ENCODE measurements around the gene CDKL4.

Gene CDKL4

GRCh38 chr2:39243469-39244123 lies at the start of gene CDKL4:
CDKL4 (minus strand) TSS chr2:39243970.
- Histone ChIP-seq H3K27me3 (ENCODE audit: control insufficient read depth in 1 of 2, insufficient read depth in 2 of 2, low read length in 2 of 2) (no peaks in the 10 kb centered on the region), H3K4me3 (ENCODE audit: low read depth in 1 of 2, low read length in 2 of 2) (no peak within 1 kb of the TSS), H3K27ac (ENCODE audit: low read depth, low read length) (no peak within 1 kb of the TSS), H3K36me3 (ENCODE audit: insufficient read depth, low read length) (no peaks in the 10 kb centered on the region), H3K9ac (ENCODE audit: low read length) (no peak within 1 kb of the TSS), H3K4me1 (ENCODE audit: insufficient read depth, low read length) (no peaks in the 10 kb centered on the region), H3K9me3 (ENCODE audit: low read length) (no peaks in the 10 kb centered on the region)

- Histone ChIP-seq H3K4me3 (ENCODE audit: low read depth in 1 of 2, low read length in 2 of 2) (no peak overlapping the region), H3K36me3 (ENCODE audit: insufficient read depth, low read length) (peaks cover 21% of the 10 kb centered on the region), H3K27ac (ENCODE audit: low read depth, low read length) (no peak overlapping the region), H3K9me3 (ENCODE audit: low read length) (no peaks in the 10 kb centered on the region), H3K4me1 (ENCODE audit: insufficient read depth, low read length) (no peaks in the 10 kb centered on the region), H3K9ac (ENCODE audit: low read length) (no peak overlapping the region), H3K27me3 (ENCODE audit: control insufficient read depth in 1 of 2, insufficient read depth in 2 of 2, low read length in 2 of 2) (no peaks in the 10 kb centered on the region)
Observed at GRCh38 chr2:39290433-39290832, 46.7 kb upstream of the CDKL4 start.

- Histone ChIP-seq H3K27me3 (ENCODE audit: control insufficient read depth in 1 of 2, insufficient read depth in 2 of 2, low read length in 2 of 2) (no peaks in the 10 kb centered on the region), H3K27ac (ENCODE audit: low read depth, low read length) (no peak overlapping the region), H3K9me3 (ENCODE audit: low read length) (no peaks in the 10 kb centered on the region), H3K4me3 (ENCODE audit: low read depth in 1 of 2, low read length in 2 of 2) (no peak overlapping the region), H3K4me1 (ENCODE audit: insufficient read depth, low read length) (no peaks in the 10 kb centered on the region), H3K36me3 (ENCODE audit: insufficient read depth, low read length) (peaks cover 26% of the 10 kb centered on the region), H3K9ac (ENCODE audit: low read length) (no peak overlapping the region)
Observed at GRCh38 chr2:39289609-39290008, 45.8 kb upstream of the CDKL4 start.

GRCh38 chr2:39283561-39283960 lies 39.8 kb upstream of the CDKL4 start:
- no peaks in the 10 kb centered on the region for H3K9me3 ChIP-seq (ENCODE audit: low read length)
- H3K4me3 ChIP-seq (ENCODE audit: low read depth in 1 of 2, low read length in 2 of 2), result no peak overlapping the region
- H3K9ac ChIP-seq (ENCODE audit: low read length), result no peak overlapping the region
- peaks cover 20% of the 10 kb centered on the region for H3K36me3 ChIP-seq (ENCODE audit: insufficient read depth, low read length)
- no peaks in the 10 kb centered on the region for H3K4me1 ChIP-seq (ENCODE audit: insufficient read depth, low read length)
- no peaks in the 10 kb centered on the region for H3K27me3 ChIP-seq (ENCODE audit: control insufficient read depth in 1 of 2, insufficient read depth in 2 of 2, low read length in 2 of 2)
- no peak overlapping the region for H3K27ac ChIP-seq (ENCODE audit: low read depth, low read length)

GRCh38 chr2:39281391-39281790 lies 37.6 kb upstream of the CDKL4 start:
- no peak overlapping the region for H3K4me3 ChIP-seq (ENCODE audit: low read depth in 1 of 2, low read length in 2 of 2)
- no peak overlapping the region for H3K9ac ChIP-seq (ENCODE audit: low read length)
- H3K27me3 ChIP-seq (ENCODE audit: control insufficient read depth in 1 of 2, insufficient read depth in 2 of 2, low read length in 2 of 2), result no peaks in the 10 kb centered on the region
- H3K36me3 ChIP-seq (ENCODE audit: insufficient read depth, low read length), result peaks cover 26% of the 10 kb centered on the region
- no peak overlapping the region for H3K27ac ChIP-seq (ENCODE audit: low read depth, low read length)
- H3K4me1 ChIP-seq (ENCODE audit: insufficient read depth, low read length), result no peaks in the 10 kb centered on the region
- H3K9me3 ChIP-seq (ENCODE audit: low read length), result no peaks in the 10 kb centered on the region

- Histone ChIP-seq H3K27ac (ENCODE audit: low read depth, low read length) (no peak overlapping the region), H3K9me3 (ENCODE audit: low read length) (no peaks in the 10 kb centered on the region), H3K27me3 (ENCODE audit: control insufficient read depth in 1 of 2, insufficient read depth in 2 of 2, low read length in 2 of 2) (no peaks in the 10 kb centered on the region), H3K4me3 (ENCODE audit: low read depth in 1 of 2, low read length in 2 of 2) (no peak overlapping the region), H3K9ac (ENCODE audit: low read length) (no peak overlapping the region), H3K36me3 (ENCODE audit: insufficient read depth, low read length) (peaks cover 21% of the 10 kb centered on the region), H3K4me1 (ENCODE audit: insufficient read depth, low read length) (no peaks in the 10 kb centered on the region)
Observed at GRCh38 chr2:39275016-39275415, 31.2 kb upstream of the CDKL4 start.

- Histone ChIP-seq H3K27ac (ENCODE audit: low read depth, low read length) (no peak overlapping the region), H3K4me3 (ENCODE audit: low read depth in 1 of 2, low read length in 2 of 2) (no peak overlapping the region), H3K4me1 (ENCODE audit: insufficient read depth, low read length) (no peaks in the 10 kb centered on the region), H3K36me3 (ENCODE audit: insufficient read depth, low read length) (peaks cover 11% of the 10 kb centered on the region), H3K9ac (ENCODE audit: low read length) (no peak overlapping the region), H3K27me3 (ENCODE audit: control insufficient read depth in 1 of 2, insufficient read depth in 2 of 2, low read length in 2 of 2) (no peaks in the 10 kb centered on the region), H3K9me3 (ENCODE audit: low read length) (no peaks in the 10 kb centered on the region)
Observed at GRCh38 chr2:39269941-39270340, 26.2 kb upstream of the CDKL4 start.

- Histone ChIP-seq H3K4me1 (ENCODE audit: insufficient read depth, low read length) (no peaks in the 10 kb centered on the region), H3K27ac (ENCODE audit: low read depth, low read length) (no peak overlapping the region), H3K27me3 (ENCODE audit: control insufficient read depth in 1 of 2, insufficient read depth in 2 of 2, low read length in 2 of 2) (no peaks in the 10 kb centered on the region), H3K9ac (ENCODE audit: low read length) (no peak overlapping the region), H3K4me3 (ENCODE audit: low read depth in 1 of 2, low read length in 2 of 2) (no peak overlapping the region), H3K9me3 (ENCODE audit: low read length) (no peaks in the 10 kb centered on the region), H3K36me3 (ENCODE audit: insufficient read depth, low read length) (peaks cover 16% of the 10 kb centered on the region)
Observed at GRCh38 chr2:39266916-39267434, 23.2 kb upstream of the CDKL4 start.

- no peaks in the 10 kb centered on the region for H3K27me3 ChIP-seq (ENCODE audit: control insufficient read depth in 1 of 2, insufficient read depth in 2 of 2, low read length in 2 of 2)
- H3K36me3 ChIP-seq (ENCODE audit: insufficient read depth, low read length), result peaks cover 17% of the 10 kb centered on the region
- H3K9ac ChIP-seq (ENCODE audit: low read length), result no peak overlapping the region
- H3K4me3 ChIP-seq (ENCODE audit: low read depth in 1 of 2, low read length in 2 of 2), result no peak overlapping the region
- no peak overlapping the region for H3K27ac ChIP-seq (ENCODE audit: low read depth, low read length)
- H3K9me3 ChIP-seq (ENCODE audit: low read length), result no peaks in the 10 kb centered on the region
- no peaks in the 10 kb centered on the region for H3K4me1 ChIP-seq (ENCODE audit: insufficient read depth, low read length)
Observed at GRCh38 chr2:39266139-39266805, 22.5 kb upstream of the CDKL4 start.

- H3K4me1 ChIP-seq (ENCODE audit: insufficient read depth, low read length), result no peaks in the 10 kb centered on the region
Observed at GRCh38 chr2:39265315-39265714, 21.5 kb upstream of the CDKL4 start.

GRCh38 chr2:39264733-39265132 lies 21.0 kb upstream of the CDKL4 start:
- Histone ChIP-seq H3K9me3 (ENCODE audit: low read length) (no peaks in the 10 kb centered on the region), H3K4me1 (ENCODE audit: insufficient read depth, low read length) (no peaks in the 10 kb centered on the region), H3K4me3 (ENCODE audit: low read depth in 1 of 2, low read length in 2 of 2) (no peak overlapping the region), H3K36me3 (ENCODE audit: insufficient read depth, low read length) (peaks cover 24% of the 10 kb centered on the region), H3K9ac (ENCODE audit: low read length) (no peak overlapping the region), H3K27me3 (ENCODE audit: control insufficient read depth in 1 of 2, insufficient read depth in 2 of 2, low read length in 2 of 2) (no peaks in the 10 kb centered on the region), H3K27ac (ENCODE audit: low read depth, low read length) (no peak overlapping the region)

More at GRCh38 chr2:39265315-39265714, 21.5 kb upstream of the CDKL4 start:
- H3K27me3 ChIP-seq (ENCODE audit: control insufficient read depth in 1 of 2, insufficient read depth in 2 of 2, low read length in 2 of 2), result no peaks in the 10 kb centered on the region
- H3K36me3 ChIP-seq (ENCODE audit: insufficient read depth, low read length), result peaks cover 20% of the 10 kb centered on the region
- H3K9me3 ChIP-seq (ENCODE audit: low read length), result no peaks in the 10 kb centered on the region
- H3K4me3 ChIP-seq (ENCODE audit: low read depth in 1 of 2, low read length in 2 of 2), result no peak overlapping the region
- H3K9ac ChIP-seq (ENCODE audit: low read length), result no peak overlapping the region
- no peak overlapping the region for H3K27ac ChIP-seq (ENCODE audit: low read depth, low read length)

GRCh38 chr2:39260087-39260486 lies 16.3 kb upstream of the CDKL4 start:
- Histone ChIP-seq H3K9me3 (ENCODE audit: low read length) (no peaks in the 10 kb centered on the region), H3K4me1 (ENCODE audit: insufficient read depth, low read length) (no peaks in the 10 kb centered on the region), H3K27ac (ENCODE audit: low read depth, low read length) (no peak overlapping the region), H3K36me3 (ENCODE audit: insufficient read depth, low read length) (peaks cover 38% of the 10 kb centered on the region), H3K4me3 (ENCODE audit: low read depth in 1 of 2, low read length in 2 of 2) (no peak overlapping the region), H3K9ac (ENCODE audit: low read length) (no peak overlapping the region), H3K27me3 (ENCODE audit: control insufficient read depth in 1 of 2, insufficient read depth in 2 of 2, low read length in 2 of 2) (no peaks in the 10 kb centered on the region)

Measured in muscle layer of colon (tissue), 2 donors.